GM12878 (cell line): ENCODE data around the gene NEGR1. TPM values are rescaled to one million over a fixed set of nuclear protein-coding genes. Genes with fewer than 3 reads are reported as not detected.

Experiments used
- ATAC-seq: fragments of 200-7000 bp; cut with Tn5 transposase; 3 replicates; pipeline ENCODE4 v1.9.1; 2020; ENCODE audit warnings: mild to moderate bottlenecking, moderate library complexity
- BruUV-seq: library from RNA; stranded (reverse); fragments of 400-500 nt; replicated peaks from 2 replicates; lab custom pipeline; 2021; lab: Mats Ljungman, UMichigan
- CTCF ChIA-PET: fragments of 300-600 bp; sonication (Branson Sonifier 250); formaldehyde crosslinking; extraction: SDS; loops from one replicate; lab custom pipeline; 2021; ENCODE audit warnings: inconsistent platforms; lab: Yijun Ruan, JAX
- POLR2A ChIA-PET: fragments of 350-600 bp; formaldehyde crosslinking; extraction: SDS; loops from one replicate; lab custom pipeline; 2021; ENCODE audit warnings: inconsistent platforms; lab: Charles Lee
- RAD21 ChIA-PET: fragments of 300-600 bp; sonication (Branson Sonifier 250); formaldehyde crosslinking; loops from one replicate; lab custom pipeline; 2023; ENCODE audit warnings: antibody characterized with exemption; ENCODE audit not compliant: unreplicated experiment; lab: Charles Lee
- SMC1A ChIA-PET: fragments of 300-600 bp; sonication (Branson Sonifier 250); formaldehyde crosslinking; loops from one replicate; lab custom pipeline; 2023; ENCODE audit not compliant: unreplicated experiment, uncharacterized antibody; lab: Charles Lee
- DNase-seq: peaks from one replicate; pipeline ENCODE4 v3.0.0-alpha.2; 2011; ENCODE audit warnings: low read depth, low spot score
- FAIRE-seq: peaks from 3 replicates; lab custom pipeline; 2011; peaks lifted over from hg19 to GRCh38; lab: Jason Lieb, UNC
- H2AFZ ChIP-seq: 2 replicates; pipeline ENCODE4 v1.6.0; 2011; ENCODE audit warnings: low read depth, low read length, control low read depth; ENCODE audit not compliant: control insufficient read depth
- H3K27ac ChIP-seq: 2 replicates; pipeline ENCODE4 v1.5.1; 2011; ENCODE audit warnings: control low read depth; ENCODE audit not compliant: control insufficient read depth, insufficient read depth
- H3K27me3 ChIP-seq, 2 experiments: replicated peaks in 1 of 2; 2 replicates each; pipeline versions ENCODE4 v1.6.0 to v1.6.1; 2011; ENCODE audit warnings: low read length in 1 of 2; ENCODE audit not compliant: control insufficient read depth in 2 of 2, insufficient read depth in 2 of 2
- H3K36me3 ChIP-seq, 2 experiments: 2 replicates each; pipeline ENCODE4 v1.5.1; 2011; ENCODE audit warnings: low read length in 1 of 2; ENCODE audit not compliant: control insufficient read depth in 2 of 2, insufficient read depth in 2 of 2
- H3K4me1 ChIP-seq: 2 replicates; pipeline ENCODE4 v1.6.1; 2011; ENCODE audit warnings: mild to moderate bottlenecking, low read length, moderate library complexity, mixed read lengths; ENCODE audit not compliant: control insufficient read depth, insufficient read depth
- H3K4me2 ChIP-seq: 2 replicates; pipeline ENCODE4 v1.6.0; 2011; ENCODE audit warnings: control low read depth; ENCODE audit not compliant: control insufficient read depth, insufficient read depth
- H3K4me3 ChIP-seq: fragments of 200-600 bp; sonication (generic); 2 replicates; pipeline ENCODE4 v1.5.1; 2016
- H3K79me2 ChIP-seq: 2 replicates; pipeline ENCODE4 v1.6.0; 2011; ENCODE audit warnings: low read length; ENCODE audit not compliant: control insufficient read depth, insufficient read depth
- H3K9ac ChIP-seq: 2 replicates; pipeline ENCODE4 v1.8.0; 2011; ENCODE audit warnings: low read length, control low read depth, mixed read lengths; ENCODE audit not compliant: control insufficient read depth, insufficient read depth
- H3K9me3 ChIP-seq: replicated peaks from 3 replicates; pipeline ENCODE4 v1.5.1; 2011; ENCODE audit warnings: mild to moderate bottlenecking, low read length; ENCODE audit not compliant: control insufficient read depth, insufficient read depth
- H4K20me1 ChIP-seq: 2 replicates; pipeline ENCODE4 v1.6.0; 2011; ENCODE audit not compliant: control insufficient read depth, insufficient read depth
- ATF2 ChIP-seq: IDR thresholded peaks from 2 replicates; pipeline ENCODE4 v1.6.1; 2012; ENCODE audit warnings: low read length, inconsistent platforms
- ATF7 ChIP-seq: fragments of 450-650 bp; IDR thresholded peaks from 2 replicates; pipeline ENCODE4 v1.6.1; 2016; ENCODE audit warnings: low read depth, mild to moderate bottlenecking
- CEBPZ ChIP-seq: fragments of 150-350 bp; IDR thresholded peaks from 2 replicates; pipeline ENCODE4 v1.6.1; 2016; ENCODE audit warnings: low read depth, low read length
- ESRRA ChIP-seq: IDR thresholded peaks from 2 replicates; pipeline ENCODE4 v1.6.1; 2012; ENCODE audit warnings: mild to moderate bottlenecking, low read length, improper control_type of control experiment
- HDAC2 ChIP-seq: fragments of 200-600 bp; sonication (generic); IDR thresholded peaks from 2 replicates; pipeline ENCODE4 v1.6.1; 2017
- IKZF1 ChIP-seq: fragments of 450-650 bp; conservative IDR thresholded peaks from 2 replicates; pipeline ENCODE4 v1.6.1; 2017; ENCODE audit warnings: antibody characterized with exemption, mild to moderate bottlenecking
- JUND ChIP-seq: IDR thresholded peaks from 2 replicates; pipeline ENCODE4 v1.6.1; 2012; ENCODE audit warnings: low read depth, mild to moderate bottlenecking, low read length, improper control_type of control experiment, moderate library complexity
- NFXL1 ChIP-seq: fragments of 450-650 bp; IDR thresholded peaks from 2 replicates; pipeline ENCODE4 v1.6.1; 2017; ENCODE audit warnings: antibody characterized with exemption, mild to moderate bottlenecking, borderline replicate concordance
- NKRF ChIP-seq: fragments of 450-650 bp; conservative IDR thresholded peaks from 2 replicates; pipeline ENCODE4 v1.6.1; 2017; ENCODE audit warnings: mild to moderate bottlenecking, moderate library complexity
- PAX5 ChIP-seq: IDR thresholded peaks from 2 replicates; pipeline ENCODE4 v1.6.1; 2011; ENCODE audit warnings: low read depth, low read length, borderline replicate concordance
- REST ChIP-seq: IDR thresholded peaks from 2 replicates; pipeline ENCODE4 v1.6.1; 2012; ENCODE audit warnings: mild to moderate bottlenecking, low read depth, low read length
- WGBS: methylation state at CpG from one replicate; pipeline ENCODE4 v1.1.6; 2016; ENCODE audit warnings: low lambda C conversion rate; ENCODE audit not compliant: insufficient replicate concordance, insufficient coverage; ENCODE audit errors: missing lambda C conversion rate; 5-methylcytosine and 5-hydroxymethylcytosine counted together
- in situ Hi-C: fragments of 300-500 bp; cut with MboI; formaldehyde crosslinking; loops from 9 replicates; pipeline ENCODE4 v1.14.3; 2018; ENCODE audit warnings: mixed read lengths
- intact Hi-C: fragments of 100-400 bp; cut with micrococcal nuclease; formaldehyde crosslinking; loops from one replicate; pipeline ENCODE4 v1.14.2; 2022; ENCODE audit not compliant: unreplicated experiment
- polyA plus RNA-seq, 11 experiments: library from polyadenylated mRNA; depleted of rRNA in 4 of 11; unstranded in 6 of 11; stranded (reverse) in 5 of 11; fragments of >200 nt; fragmentation: Nextera tagmentation in 4 of 11; fragmentation: Illumina TruSeq in 1 of 11; extraction: Ambion mirVana in 4 of 11; extraction: Trizol in 1 of 11; gene quantifications; 1 replicate in 1 of 11; 2 replicates in 10 of 11; pipeline versions ENCODE4 v1.2.1 to v1.2.3, GENCODE V29; 2011 to 2016; ENCODE audit warnings: inconsistent platforms in 2 of 11, missing spikeins in 2 of 11, low read depth in 1 of 11
- total RNA-seq, 4 experiments: library from RNA; depleted of rRNA in 3 of 4; stranded (reverse); fragments of >200 nt in 3 of 4; fragmentation: Illumina TruSeq in 1 of 4; extraction: Trizol in 1 of 4; gene quantifications; 2 replicates each; pipeline versions ENCODE4 v1.2.1 to v1.2.3, GENCODE V29; 2013 to 2021

Gene NEGR1
- total and polyA plus RNA-seq, 10 of the 15 experiments (the other 5 are each of a cell fraction or from before 2014, with no cell fraction given): under 0.01 to 0.03 (median 0.01) TPM; not detected in 7

GRCh38 chr1:72010094-72010431 is 272.3 kb downstream of the NEGR1 start (continued):
- TF ChIP-seq ATF2: no peak

GRCh38 chr1:72009173-72010093 is 272.9 kb downstream of the NEGR1 start:
- CTCF ChIA-PET: no interaction called here
- 3% methylated on average over 6 of the region's 6 CpGs for WGBS
- FAIRE-seq (no peak), DNase-seq (no peak), ATAC-seq (no peak)
- H3K4me1 ChIP-seq: no peaks in the 10 kb centered on the region
- H2AFZ ChIP-seq: no peak overlapping the region
- H3K27ac ChIP-seq: no peak overlapping the region
- no peaks in the 10 kb centered on the region for H4K20me1 ChIP-seq
- no peaks in the 10 kb centered on the region for H3K79me2 ChIP-seq
- H3K27me3 ChIP-seq: no peaks in the 10 kb centered on the region
- no peak overlapping the region for H3K4me3 ChIP-seq
- no peak overlapping the region for H3K4me2 ChIP-seq
- POLR2A ChIA-PET: no interaction called here
- no peak overlapping the region for H3K9ac ChIP-seq
- no peak for TF ChIP-seq ATF7
- TF ChIP-seq NKRF: no peak
- TF ChIP-seq CEBPZ: no peak
- no peak for TF ChIP-seq REST
- TF ChIP-seq ESRRA: no peak
- no peak for TF ChIP-seq PAX5
- TF ChIP-seq JUND: no peak
- no peak for TF ChIP-seq NFXL1
- TF ChIP-seq HDAC2: no peak
- TF ChIP-seq IKZF1: no peak
- no peaks in the 10 kb centered on the region for H3K36me3 ChIP-seq
- SMC1A ChIA-PET: interaction anchor here (1.0 kb wide), 1 partner anchor 23 kb away, joined by 3 read pairs; no protein-coding TSS in a partner anchor
- intact Hi-C loops (no loop called here), in situ Hi-C loops (no loop called here)
- BruUV-seq: no TSS peak
- H3K9me3 ChIP-seq: no peaks in the 10 kb centered on the region
- RAD21 ChIA-PET: no interaction called here
